ENCODE data around the gene JAGN1.
"Not testable (repeated sequence)": the region's sequence is repeated elsewhere in the genome, so short reads cannot be mapped to it uniquely, and the experiment has no call there.

JAGN1 gene

DNA sequence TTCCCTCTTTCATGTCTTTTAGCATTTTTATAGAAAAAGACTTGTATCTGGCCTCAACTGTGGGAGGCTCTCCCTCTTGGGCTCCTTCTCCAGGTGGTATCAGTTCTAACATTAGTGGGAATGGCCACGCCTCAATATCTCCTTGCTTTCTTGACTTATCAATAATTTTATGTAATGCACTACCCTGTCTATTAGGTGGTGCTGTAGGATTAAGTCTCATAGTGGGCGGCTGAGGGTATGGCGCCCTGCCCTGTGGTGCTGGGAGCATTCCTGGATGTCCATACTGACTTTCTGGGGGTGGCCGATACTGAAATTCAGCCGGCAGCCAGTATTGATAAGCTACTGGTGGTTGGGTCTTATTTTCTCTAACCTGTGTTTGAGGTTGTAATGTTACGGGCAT is 37.9 kb upstream of the JAGN1 start:
- Histone ChIP-seq H3K36me3 (replicated peaks; ENCODE audit: low read depth, low read length) (no peaks in the 10 kb centered on the region), H4K20me1 (ENCODE audit: insufficient read depth, low read length) (no peaks in the 10 kb centered on the region), H3K4me1 (ENCODE audit: low read length) (0 out of 2 replicates have a peak, but pooled peaks cover 3% of the 10 kb centered on the region), H3K27me3 (ENCODE audit: low read depth, low read length) (0 out of 2 replicates have a peak, but pooled peaks cover 5% of the 10 kb centered on the region), H3K9me3 (ENCODE audit: insufficient read depth, low read length) (no peaks in the 10 kb centered on the region), H3K4me2 (ENCODE audit: low read length) (no peak overlapping the region), H3K27ac (ENCODE audit: low read length) (no peak overlapping the region), H3K79me2 (ENCODE audit: low read length) (no peaks in the 10 kb centered on the region), H3K9ac (ENCODE audit: low read length) (no peak overlapping the region), H3K4me3 (ENCODE audit: low read length) (no peak overlapping the region), H2AFZ (ENCODE audit: low read depth, low read length) (no peak overlapping the region)
- no peak for TF ChIP-seq EZH2phosphoT487 (IDR thresholded peaks at IDR 0.05; ENCODE audit: low read depth)
- TF ChIP-seq, protein P1, sequence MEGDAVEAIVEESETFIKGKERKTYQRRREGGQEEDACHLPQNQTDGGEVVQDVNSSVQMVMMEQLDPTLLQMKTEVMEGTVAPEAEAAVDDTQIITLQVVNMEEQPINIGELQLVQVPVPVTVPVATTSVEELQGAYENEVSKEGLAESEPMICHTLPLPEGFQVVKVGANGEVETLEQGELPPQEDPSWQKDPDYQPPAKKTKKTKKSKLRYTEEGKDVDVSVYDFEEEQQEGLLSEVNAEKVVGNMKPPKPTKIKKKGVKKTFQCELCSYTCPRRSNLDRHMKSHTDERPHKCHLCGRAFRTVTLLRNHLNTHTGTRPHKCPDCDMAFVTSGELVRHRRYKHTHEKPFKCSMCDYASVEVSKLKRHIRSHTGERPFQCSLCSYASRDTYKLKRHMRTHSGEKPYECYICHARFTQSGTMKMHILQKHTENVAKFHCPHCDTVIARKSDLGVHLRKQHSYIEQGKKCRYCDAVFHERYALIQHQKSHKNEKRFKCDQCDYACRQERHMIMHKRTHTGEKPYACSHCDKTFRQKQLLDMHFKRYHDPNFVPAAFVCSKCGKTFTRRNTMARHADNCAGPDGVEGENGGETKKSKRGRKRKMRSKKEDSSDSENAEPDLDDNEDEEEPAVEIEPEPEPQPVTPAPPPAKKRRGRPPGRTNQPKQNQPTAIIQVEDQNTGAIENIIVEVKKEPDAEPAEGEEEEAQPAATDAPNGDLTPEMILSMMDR (IDR thresholded peaks at IDR 0.05; ENCODE audit: low read depth, low read length), result no peak

DNA sequence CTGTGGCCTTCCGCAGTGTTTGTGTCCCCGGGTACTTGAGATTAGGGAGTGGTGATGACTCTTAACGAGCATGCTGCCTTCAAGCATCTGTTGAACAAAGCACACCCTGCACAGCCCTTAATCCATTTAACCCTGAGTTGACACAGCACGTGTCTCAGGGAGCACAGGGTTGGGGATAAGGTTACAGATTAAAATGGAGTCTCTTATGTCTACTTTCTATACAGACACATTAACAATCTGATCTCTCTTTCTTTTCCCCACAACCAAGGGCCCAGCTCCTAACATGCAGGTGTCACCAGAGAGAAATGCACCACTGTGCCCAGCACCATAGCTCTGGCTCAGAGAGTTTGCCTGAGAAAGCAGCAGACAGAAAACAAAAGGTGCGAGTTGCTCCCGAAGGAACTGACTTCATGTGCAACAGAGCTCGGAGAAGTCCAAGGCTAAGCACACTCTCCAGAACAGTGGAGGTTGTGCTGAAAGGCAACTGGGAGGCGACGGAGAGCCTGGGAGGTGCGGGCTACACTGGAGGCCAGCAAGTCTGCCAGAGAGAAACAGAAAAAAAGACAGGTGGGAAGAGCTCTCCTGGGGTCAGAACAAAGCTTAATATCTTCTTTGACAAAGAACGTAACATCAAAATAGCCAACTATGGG is 36.0 kb upstream of the JAGN1 start:
- H2AFZ ChIP-seq (ENCODE audit: low read depth, low read length); H3K36me3 ChIP-seq (replicated peaks; ENCODE audit: low read depth, low read length); H3K9ac ChIP-seq (ENCODE audit: low read length); H4K20me1 ChIP-seq (ENCODE audit: insufficient read depth, low read length); H3K4me3 ChIP-seq (ENCODE audit: low read length); H3K4me2 ChIP-seq (ENCODE audit: low read length); H3K9me3 ChIP-seq (ENCODE audit: insufficient read depth, low read length); H3K79me2 ChIP-seq (ENCODE audit: low read length); H3K4me1 ChIP-seq (ENCODE audit: low read length); H3K27ac ChIP-seq (ENCODE audit: low read length); H3K27me3 ChIP-seq (ENCODE audit: low read depth, low read length): not testable (repeated sequence)

DNA sequence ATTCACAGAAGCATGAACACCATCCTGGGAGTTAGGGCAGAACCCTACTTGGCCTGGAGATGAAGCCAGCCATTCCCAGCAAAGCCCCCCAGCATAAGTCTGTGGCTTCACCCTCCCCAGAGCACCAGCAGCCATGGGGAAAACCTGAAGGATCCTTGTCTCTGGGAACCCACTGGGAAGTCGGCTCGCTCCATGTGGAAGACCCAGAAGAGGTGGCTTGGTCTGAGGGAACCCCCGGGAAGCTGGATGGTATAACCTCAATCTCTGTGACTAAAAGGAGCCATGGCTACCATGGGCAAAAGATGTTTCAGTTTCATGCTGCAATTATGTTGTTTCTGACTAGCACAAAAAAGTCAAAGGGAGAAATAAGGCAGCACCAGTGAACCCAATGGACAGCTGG is 34.8 kb upstream of the JAGN1 start:
- H3K27ac ChIP-seq (ENCODE audit: low read length), result no peak overlapping the region
- TF ChIP-seq EZH2phosphoT487 (IDR thresholded peaks at IDR 0.05; ENCODE audit: low read depth), result no peak
- TF ChIP-seq, protein P1 (IDR thresholded peaks at IDR 0.05; ENCODE audit: low read depth, low read length), result no peak
- no peak overlapping the region for H2AFZ ChIP-seq (ENCODE audit: low read depth, low read length)
- H3K4me3 ChIP-seq (ENCODE audit: low read length), result no peak overlapping the region
- H3K4me1 ChIP-seq (ENCODE audit: low read length), result no peaks in the 10 kb centered on the region
- H3K4me2 ChIP-seq (ENCODE audit: low read length), result no peak overlapping the region
- no peaks in the 10 kb centered on the region for H3K36me3 ChIP-seq (replicated peaks; ENCODE audit: low read depth, low read length)
- H3K9ac ChIP-seq (ENCODE audit: low read length), result no peak overlapping the region
- H3K79me2 ChIP-seq (ENCODE audit: low read length), result no peaks in the 10 kb centered on the region
- H3K9me3 ChIP-seq (ENCODE audit: insufficient read depth, low read length), result no peaks in the 10 kb centered on the region
- H4K20me1 ChIP-seq (ENCODE audit: insufficient read depth, low read length), result no peaks in the 10 kb centered on the region
- 0 out of 2 replicates have a peak, but pooled peaks cover 5% of the 10 kb centered on the region for H3K27me3 ChIP-seq (ENCODE audit: low read depth, low read length)

DNA sequence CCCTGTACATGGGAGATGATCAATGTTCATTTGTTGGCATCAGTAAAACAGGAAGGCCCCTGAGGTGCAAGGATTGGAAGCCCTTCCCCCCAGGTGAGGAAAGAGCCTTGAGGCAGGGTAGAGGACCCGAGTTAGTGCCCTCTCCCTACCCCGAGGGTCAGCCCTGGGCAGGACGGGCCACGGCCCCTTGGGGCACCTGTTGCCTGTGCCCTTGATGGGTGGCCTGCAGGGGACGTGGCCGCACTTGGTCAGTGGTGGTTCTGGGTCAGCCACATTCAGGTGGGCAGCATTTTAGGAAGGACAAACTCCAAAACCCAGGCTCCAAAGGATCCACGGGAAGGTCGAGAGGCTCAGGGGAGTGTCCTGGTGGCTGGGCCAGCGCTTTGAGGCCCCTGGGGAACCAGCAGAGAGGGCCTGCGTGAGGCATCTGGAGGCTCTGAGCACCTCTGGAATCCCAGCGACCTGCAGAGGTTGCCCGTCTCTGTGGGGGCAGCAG is 30.8 kb upstream of the JAGN1 start:
- Histone ChIP-seq H3K4me2 (ENCODE audit: low read length) (no peak overlapping the region), H3K27ac (ENCODE audit: low read length) (no peak overlapping the region), H3K4me1 (ENCODE audit: low read length) (no peaks in the 10 kb centered on the region), H3K79me2 (ENCODE audit: low read length) (no peaks in the 10 kb centered on the region), H3K4me3 (ENCODE audit: low read length) (no peak overlapping the region), H3K9ac (ENCODE audit: low read length) (no peak overlapping the region), H4K20me1 (ENCODE audit: insufficient read depth, low read length) (no peaks in the 10 kb centered on the region), H2AFZ (ENCODE audit: low read depth, low read length) (no peak overlapping the region), H3K36me3 (replicated peaks; ENCODE audit: low read depth, low read length) (no peaks in the 10 kb centered on the region), H3K9me3 (ENCODE audit: insufficient read depth, low read length) (no peaks in the 10 kb centered on the region), H3K27me3 (ENCODE audit: low read depth, low read length) (no peaks in the 10 kb centered on the region)
- TF ChIP-seq EZH2phosphoT487 (IDR thresholded peaks at IDR 0.05; ENCODE audit: low read depth), result no peak
- TF ChIP-seq, protein P1 (IDR thresholded peaks at IDR 0.05; ENCODE audit: low read depth, low read length), result no peak
